HG02981 (cell line): ENCODE measurements around the gene TENM3.
A peak's percentile ranks its signal among the peaks of the same experiment; 100 is the strongest.
"Not testable (repeated sequence)": the region's sequence is repeated elsewhere in the genome, so short reads cannot be mapped to it uniquely, and the experiment has no call there.

Experiments
- ATAC-seq: cut with Tn5 transposase; IDR thresholded peaks from one replicate; pipeline ENCODE4 v1.9.1; 2021; ENCODE audit warnings: mild to moderate bottlenecking, moderate library complexity; ENCODE audit not compliant: unreplicated experiment

Gene TENM3

GRCh38 chr4:182802621-182803020, 559.4 kb downstream of the TENM3 start:
- no peak for ATAC-seq

GRCh38 chr4:182803235-182803634, 560.0 kb downstream of the TENM3 start:
- ATAC-seq: no peak

- ATAC-seq: no peak
Observed at GRCh38 chr4:182804131-182804530, 560.9 kb downstream of the TENM3 start.

- no peak for ATAC-seq
Observed at GRCh38 chr4:182805321-182805720, 562.1 kb downstream of the TENM3 start.

GRCh38 chr4:182805750-182806149, 562.5 kb downstream of the TENM3 start:
- ATAC-seq: no peak

- ATAC-seq: peak; percentile 63
Observed at GRCh38 chr4:182806259-182807252, 563.4 kb downstream of the TENM3 start.

GRCh38 chr4:182807346-182807745, 564.1 kb downstream of the TENM3 start:
- no peak for ATAC-seq

GRCh38 chr4:182807767-182808548, 564.8 kb downstream of the TENM3 start:
- no peak for ATAC-seq

GRCh38 chr4:182808673-182809416, 565.6 kb downstream of the TENM3 start:
- peak; percentile 76 for ATAC-seq

- ATAC-seq: peak; percentile 17
Observed at GRCh38 chr4:182809417-182810102, 566.4 kb downstream of the TENM3 start.

GRCh38 chr4:182810103-182810615, 567.0 kb downstream of the TENM3 start:
- ATAC-seq: no peak

GRCh38 chr4:182812916-182813315, 569.7 kb downstream of the TENM3 start:
- no peak for ATAC-seq

GRCh38 chr4:182814065-182814464, 570.9 kb downstream of the TENM3 start:
- not testable (repeated sequence) for ATAC-seq

GRCh38 chr4:182818926-182819730, 575.9 kb downstream of the TENM3 start:
- no peak for ATAC-seq

GRCh38 chr4:182819751-182820150, 576.5 kb downstream of the TENM3 start:
- no peak for ATAC-seq

- no peak for ATAC-seq
Observed at GRCh38 chr4:182822554-182822953, 579.4 kb downstream of the TENM3 start.

- peak; percentile 55 for ATAC-seq
Observed at GRCh38 chr4:182823576-182823975, 580.4 kb downstream of the TENM3 start.

- ATAC-seq: no peak
Observed at GRCh38 chr4:182825003-182825402, 581.8 kb downstream of the TENM3 start.

- no peak for ATAC-seq
Observed at GRCh38 chr4:182825786-182826185, 582.6 kb downstream of the TENM3 start.
